ENCODE data around the gene S100A4.
A peak's percentile ranks its signal among the peaks of the same experiment; 100 is the strongest.
"Not testable (repeated sequence)": the region's sequence is repeated elsewhere in the genome, so short reads cannot be mapped to it uniquely, and the experiment has no call there.

S100A4 gene

GRCh38 chr1:153566414-153567371, 21.1 kb upstream of the S100A4 start:
- DNase-seq, result peak; percentile 93

- DNase-seq, result peak; percentile 43
These were observed 20.1 kb upstream of the S100A4 start, which contains the start of gene S100A2 for GRCh38 chr1:153565529-153566374. S100A2 (minus strand) TSS chr1:153565844; CDS start chr1:153563877, 1,967 bp downstream.

GRCh38 chr1:153563991-153564390, 18.4 kb upstream of the S100A4 start:
- no peak for DNase-seq

GRCh38 chr1:153563483-153563901, 17.9 kb upstream of the S100A4 start:
- no peak for DNase-seq

- not testable (repeated sequence) for DNase-seq
These were observed 16.4 kb upstream of the S100A4 start for GRCh38 chr1:153562021-153562420.

- DNase-seq, result no peak
These were observed 15.9 kb upstream of the S100A4 start for GRCh38 chr1:153561466-153561985.

- no peak for DNase-seq
These were observed 15.3 kb upstream of the S100A4 start for GRCh38 chr1:153560771-153561465.

GRCh38 chr1:153560241-153560640, 14.6 kb upstream of the S100A4 start:
- no peak for DNase-seq

GRCh38 chr1:153557877-153558276, 12.3 kb upstream of the S100A4 start:
- DNase-seq, result no peak

GRCh38 chr1:153556348-153556747, 10.7 kb upstream of the S100A4 start:
- no peak for DNase-seq

- no peak for DNase-seq
These were observed 8.4 kb upstream of the S100A4 start for GRCh38 chr1:153553830-153554541.

- no peak for DNase-seq
These were observed 7.5 kb upstream of the S100A4 start for GRCh38 chr1:153553096-153553495.

GRCh38 chr1:153552335-153552734, 6.7 kb upstream of the S100A4 start:
- DNase-seq, result no peak

GRCh38 chr1:153550827-153551500, 5.4 kb upstream of the S100A4 start:
- no peak for DNase-seq

- no peak for DNase-seq
These were observed 4.8 kb upstream of the S100A4 start for GRCh38 chr1:153550398-153550758.

GRCh38 chr1:153549741-153550397, 4.3 kb upstream of the S100A4 start:
- DNase-seq, result no peak

- DNase-seq, result peak; percentile 82
These were observed 3.4 kb upstream of the S100A4 start, which contains the start of gene S100A3 for GRCh38 chr1:153548722-153549688. S100A3 (minus strand) TSS chr1:153549258; CDS start chr1:153548485, 773 bp downstream.

GRCh38 chr1:153547560-153548551, 2.2 kb upstream of the S100A4 start:
- DNase-seq, result no peak
